HG02571 (cell line): ENCODE data around the gene RNF182.
"Not testable (repeated sequence)": the region's sequence is repeated elsewhere in the genome, so short reads cannot be mapped to it uniquely, and the experiment has no call there.

ENCODE experiments used
- ATAC-seq: cut with Tn5 transposase; IDR thresholded peaks from one replicate; pipeline ENCODE4 v1.9.1; 2021; ENCODE audit warnings: mild to moderate bottlenecking, moderate library complexity; ENCODE audit not compliant: unreplicated experiment

RNF182 gene

DNA sequence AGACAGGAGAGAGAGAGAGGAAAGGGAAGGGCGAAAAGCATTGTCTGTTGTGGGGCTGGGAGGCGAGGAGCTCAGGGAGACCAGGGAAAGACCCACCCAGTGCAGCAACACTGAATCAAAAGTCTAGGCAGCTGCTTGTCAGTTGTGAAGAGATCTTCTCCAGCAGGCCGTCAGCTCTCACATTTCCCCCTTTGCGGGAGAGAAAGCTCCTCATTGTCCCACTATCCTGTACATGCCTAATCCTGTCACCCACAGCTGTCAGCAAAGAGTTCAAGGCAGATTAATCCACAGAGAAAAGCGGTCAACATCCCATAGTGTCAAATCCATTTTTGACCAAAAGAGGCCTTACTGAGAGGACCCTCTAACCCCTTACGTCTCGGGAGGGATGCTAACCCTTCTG is 27.3 kb downstream of the RNF182 start:
- ATAC-seq = no peak

DNA sequence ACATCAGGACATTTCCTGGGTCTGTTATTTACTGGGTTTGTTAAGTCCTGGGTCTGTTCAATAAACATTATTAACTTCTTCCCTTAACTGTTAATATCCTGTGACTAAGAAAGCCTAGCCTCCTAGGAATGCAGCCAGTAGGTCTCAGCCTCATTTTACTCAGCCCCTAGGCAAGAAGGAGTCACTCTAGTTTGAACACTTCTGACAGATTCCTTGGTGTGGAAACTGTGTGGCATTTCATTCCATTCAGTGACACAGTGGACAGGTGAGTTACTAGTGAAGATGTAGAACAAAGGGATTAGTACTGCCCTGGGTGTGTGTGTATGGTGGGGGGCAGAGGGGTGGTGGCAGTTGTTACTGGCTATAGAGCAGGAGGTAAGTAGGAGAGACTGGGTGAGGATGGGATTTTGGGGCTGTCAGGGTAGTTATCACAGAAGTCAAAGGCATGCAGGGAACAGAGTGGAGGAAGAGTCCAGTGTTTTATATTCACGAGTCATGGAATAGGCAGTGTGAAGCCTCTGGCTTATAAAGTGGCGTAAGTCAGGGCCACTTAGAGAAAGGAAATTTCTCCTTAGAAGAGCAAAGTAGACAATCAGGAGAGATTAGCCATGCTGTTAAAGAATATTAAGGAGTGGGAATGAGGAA is 28.4 kb downstream of the RNF182 start:
- no peak for ATAC-seq

DNA sequence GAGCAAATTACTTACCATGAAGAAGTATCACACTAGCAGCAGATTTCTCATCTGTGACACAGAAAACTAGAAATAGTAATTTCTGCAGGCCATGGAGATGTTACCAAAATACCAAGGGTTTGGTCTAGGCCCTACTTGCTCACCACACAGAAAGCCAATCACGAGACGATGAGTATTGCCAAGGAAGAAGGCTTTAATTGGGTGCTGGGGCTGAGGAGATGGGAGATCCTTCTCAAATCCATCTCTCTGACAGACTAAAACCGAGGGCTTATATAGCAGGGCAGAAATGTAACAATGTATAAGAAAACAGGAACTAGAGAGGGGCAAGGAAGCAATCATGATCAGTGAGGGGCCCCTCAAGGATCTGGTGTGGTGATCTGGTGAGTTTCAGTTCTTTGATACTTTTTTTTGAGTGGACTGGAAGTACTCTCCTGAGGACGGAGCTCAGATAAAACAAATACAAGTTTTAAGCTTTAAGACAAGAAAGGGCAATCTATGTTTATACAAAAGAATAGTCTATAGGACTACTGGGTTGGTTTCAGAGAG is 40.9 kb downstream of the RNF182 start:
- ATAC-seq = no peak

DNA sequence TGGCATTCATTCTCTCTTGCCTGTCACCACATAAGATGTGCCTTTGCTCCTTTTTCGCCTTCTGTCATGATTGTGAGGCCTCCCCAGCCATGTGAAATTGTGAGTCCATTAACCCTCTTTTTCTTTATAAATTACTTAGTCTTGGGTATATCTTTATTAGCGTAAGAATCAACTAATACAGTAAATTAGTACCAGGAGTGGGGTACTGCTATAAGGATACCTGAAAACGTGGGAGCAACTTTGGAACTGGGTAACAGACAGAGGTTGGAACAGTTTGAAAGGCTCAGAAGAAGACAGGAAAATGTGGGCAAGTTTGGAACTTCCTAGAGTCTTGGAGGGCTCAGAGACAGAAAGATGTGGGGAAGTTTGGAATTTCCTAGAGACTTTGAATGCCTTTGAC is 46.6 kb downstream of the RNF182 start:
- no peak for ATAC-seq

DNA sequence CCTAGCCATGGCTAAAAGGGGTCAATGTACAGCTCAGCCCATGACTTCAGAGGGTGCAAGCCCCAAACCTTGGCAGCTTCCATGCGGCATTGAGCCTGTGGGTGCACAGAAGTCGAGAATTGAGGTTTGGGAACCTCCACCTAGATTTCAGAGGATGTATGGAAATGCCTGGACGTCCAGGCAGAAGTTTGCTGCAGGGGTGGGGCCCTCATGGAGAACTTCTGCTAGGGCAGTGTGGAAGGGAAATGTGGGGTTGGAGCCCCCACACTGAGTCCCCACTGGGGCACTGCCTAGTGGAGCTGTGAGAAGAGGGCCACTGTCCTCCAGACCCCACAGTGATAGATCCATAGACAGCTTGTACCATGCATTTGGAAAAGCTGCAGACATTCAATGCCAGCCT is 47.9 kb downstream of the RNF182 start:
- not testable (repeated sequence) for ATAC-seq

DNA sequence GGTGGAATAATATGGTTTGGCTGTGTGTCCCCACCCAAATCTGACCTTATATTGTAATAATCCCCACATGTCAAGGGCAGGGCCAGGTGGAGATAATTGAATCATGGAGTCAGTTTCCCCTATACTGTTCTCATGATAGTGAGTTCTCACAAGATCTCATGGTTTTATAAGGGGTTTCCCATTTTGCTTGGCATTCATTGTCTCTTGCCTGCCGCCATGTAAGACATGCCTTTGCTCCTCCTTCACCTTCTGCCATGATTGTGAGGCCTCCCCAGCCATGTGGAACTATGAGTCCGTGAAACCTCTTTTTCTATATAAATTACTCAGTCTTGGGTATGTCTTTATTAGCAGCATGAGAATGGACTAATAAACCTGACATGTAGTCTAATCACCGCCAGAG is 48.7 kb downstream of the RNF182 start:
- ATAC-seq = not testable (repeated sequence)

DNA sequence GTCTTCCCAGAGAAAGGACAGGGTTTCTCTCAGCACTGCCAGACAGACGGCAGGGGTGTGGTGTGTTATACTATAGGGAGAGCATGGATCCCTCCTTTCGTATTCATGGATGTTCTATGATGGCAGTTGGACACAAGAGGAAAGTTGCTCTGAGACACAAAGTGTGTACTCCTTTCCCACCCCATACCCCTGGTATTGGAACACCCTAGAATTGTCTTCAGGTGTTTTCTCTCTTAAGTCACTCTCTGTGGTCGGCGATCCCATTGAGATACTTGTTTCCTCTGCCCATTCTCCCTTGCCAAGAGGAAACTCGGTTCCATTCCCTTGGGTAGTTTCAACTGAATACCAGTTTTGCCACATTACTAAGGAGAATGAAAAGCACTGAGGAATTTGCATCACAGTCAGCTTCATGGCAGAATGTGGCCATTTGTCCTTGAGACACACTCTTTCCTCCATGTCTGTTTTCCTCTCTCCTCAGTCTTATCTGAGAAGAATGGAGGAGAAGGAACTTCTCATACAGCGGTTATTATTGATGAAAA is 53.4 kb downstream of the RNF182 start:
- no peak for ATAC-seq

DNA sequence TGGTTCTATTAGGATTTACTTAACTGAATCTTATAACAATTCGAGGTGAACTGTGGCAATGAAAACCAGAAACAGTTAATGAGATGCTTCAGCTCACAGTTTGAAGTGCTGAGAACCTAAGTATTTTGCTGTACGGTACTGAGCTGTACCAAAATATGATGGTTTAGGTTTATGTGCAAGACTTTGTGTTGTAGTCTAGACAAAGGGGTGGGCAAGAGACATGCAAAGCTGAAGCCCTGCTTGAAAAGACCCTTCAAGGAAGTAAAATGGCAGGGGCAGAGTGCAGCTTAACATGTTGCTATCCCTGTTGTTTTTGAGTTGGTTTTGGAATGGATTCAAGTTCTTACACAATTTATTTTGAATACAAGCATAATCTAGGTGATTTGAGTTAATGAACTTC is 54.0 kb downstream of the RNF182 start:
- no peak for ATAC-seq

DNA sequence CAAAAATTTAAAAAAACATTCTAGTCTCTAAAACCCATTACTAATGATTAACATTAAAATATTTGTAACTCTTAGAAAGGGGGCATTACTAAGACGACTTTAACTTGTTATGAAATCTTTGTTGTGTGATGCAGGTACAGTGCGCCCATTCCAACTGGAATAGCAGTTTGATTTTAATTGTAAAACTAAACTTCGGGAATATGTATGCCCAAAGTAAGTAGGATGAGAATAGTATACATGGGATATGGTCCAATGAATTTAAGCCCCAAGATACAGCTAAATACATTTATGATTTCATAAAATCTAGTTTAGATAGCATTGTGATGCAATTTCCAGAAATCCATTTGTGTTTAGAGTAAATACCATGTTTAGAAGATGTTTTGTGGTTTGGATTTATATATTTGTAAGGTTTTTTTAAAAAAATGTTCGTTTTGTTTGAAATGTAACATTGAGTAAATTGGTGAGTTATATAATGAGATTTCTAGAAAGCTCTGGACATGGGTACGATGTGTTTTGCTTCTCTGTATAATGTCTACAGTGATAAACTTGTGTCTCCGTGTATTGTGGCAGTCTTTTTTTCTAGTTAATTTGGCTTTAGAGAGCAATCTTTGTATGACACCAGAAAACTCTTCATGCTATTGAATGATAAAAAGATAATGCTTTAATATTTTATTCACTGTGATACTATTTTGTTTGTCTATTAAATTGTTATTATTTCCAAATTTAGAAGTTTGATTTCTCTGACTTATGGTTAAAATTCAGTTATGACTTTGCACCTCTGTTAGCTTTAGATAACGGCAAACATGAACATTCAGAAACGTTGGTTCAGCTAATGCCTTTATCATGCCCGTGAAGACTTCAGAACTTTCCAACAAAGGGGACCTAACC is 54.8 kb downstream of the RNF182 start:
- ATAC-seq = no peak

DNA sequence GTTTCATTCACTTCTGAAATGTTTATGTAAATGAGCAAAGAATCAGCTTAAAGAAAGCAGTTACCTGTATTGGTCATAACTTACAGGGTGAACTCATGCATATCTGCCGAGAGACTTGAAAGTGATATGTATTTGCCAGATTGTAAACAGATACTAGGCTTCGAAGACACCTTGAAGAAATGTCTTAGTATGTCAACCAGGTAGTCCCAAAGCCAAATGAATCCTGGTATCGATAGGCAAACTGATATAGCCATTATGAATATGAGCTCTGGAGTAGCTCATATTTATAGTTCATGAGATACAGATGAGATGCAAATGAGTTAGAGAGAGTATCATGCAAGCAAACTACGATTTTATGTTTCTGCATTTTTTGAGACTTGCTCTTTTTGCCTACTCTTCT is 55.8 kb downstream of the RNF182 start:
- ATAC-seq = no peak

DNA sequence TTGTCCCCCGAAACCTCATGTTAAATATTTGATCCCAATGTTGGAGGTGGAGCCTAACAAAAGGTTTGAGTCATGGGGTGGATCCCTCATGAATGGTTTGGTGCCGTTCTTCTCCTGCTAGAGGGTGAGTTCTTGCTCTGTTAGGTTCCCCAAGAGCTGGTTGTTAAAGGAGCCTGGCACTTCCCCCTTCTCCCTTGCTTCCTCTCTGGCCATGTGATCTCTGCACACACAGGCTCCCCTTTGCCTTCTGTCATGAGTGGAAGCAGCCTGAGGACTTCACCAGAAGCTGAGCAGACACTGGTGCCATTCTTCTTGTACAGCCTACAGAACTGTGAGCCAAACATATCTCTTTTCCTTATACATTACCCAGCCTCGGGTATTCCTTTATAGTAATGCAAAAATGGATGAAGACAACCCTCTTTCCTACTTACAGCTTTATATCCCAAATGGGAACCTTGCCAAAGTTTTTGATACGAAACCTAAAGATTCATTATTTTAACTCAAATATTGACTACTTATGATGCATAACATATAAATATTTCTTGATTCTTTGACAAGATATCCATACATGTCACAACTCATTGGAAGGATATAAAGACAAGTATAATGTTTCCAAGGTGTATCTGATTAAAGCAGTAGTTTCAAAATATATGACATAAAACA is 61.0 kb downstream of the RNF182 start:
- no peak for ATAC-seq

DNA sequence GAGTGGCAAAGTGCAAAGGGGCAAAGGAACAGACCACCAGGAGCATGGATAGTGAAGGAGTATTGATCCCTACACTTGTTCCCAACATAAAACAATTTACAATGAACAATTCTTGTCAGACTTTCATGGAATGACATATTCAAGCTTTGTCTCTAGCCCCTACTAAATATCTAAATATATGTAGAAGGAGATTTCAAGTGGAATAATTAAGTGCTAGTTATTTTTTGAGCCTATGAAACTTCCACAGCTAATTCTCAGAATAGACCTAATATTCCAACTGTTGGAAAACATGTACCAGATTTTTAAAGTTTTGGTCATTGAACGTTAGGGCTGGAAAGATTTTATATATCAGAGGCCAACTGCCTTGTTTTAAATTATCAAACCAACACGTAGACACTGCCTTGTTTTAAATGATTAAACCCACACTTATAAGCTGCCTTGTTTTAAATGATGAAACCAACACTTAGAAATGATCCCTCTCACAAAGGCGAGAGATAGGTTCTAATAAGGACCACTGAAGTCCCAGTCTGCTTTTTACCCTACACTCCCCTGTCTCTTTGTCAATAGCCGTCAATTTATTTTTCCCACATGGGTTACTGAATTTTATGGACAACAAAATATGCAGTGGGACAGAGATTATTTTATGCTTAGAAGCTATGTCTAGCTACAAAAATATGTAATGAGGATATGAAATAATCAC is 62.1 kb downstream of the RNF182 start:
- no peak for ATAC-seq

DNA sequence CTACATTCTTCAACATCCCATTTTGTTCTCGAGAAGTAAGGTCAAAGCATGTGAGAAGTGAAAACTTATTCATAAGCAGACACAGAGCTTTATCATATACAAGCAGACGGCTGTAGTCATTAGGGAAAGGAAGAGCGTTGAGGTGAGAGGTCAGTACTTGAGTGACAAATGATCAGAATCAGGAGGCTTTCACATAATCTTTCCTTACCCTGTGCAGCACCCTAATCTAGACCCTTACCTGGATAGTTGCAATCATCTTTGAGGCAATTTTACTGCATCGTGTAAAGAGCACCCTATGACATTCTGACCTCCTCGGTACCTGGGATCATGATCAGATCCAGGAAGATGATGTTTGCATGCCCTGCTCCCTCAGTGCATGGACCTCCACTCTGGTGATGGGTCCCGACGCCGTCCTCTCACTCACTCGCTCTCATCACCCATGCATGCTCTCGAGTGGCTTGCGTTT is 62.7 kb downstream of the RNF182 start:
- no peak for ATAC-seq

DNA sequence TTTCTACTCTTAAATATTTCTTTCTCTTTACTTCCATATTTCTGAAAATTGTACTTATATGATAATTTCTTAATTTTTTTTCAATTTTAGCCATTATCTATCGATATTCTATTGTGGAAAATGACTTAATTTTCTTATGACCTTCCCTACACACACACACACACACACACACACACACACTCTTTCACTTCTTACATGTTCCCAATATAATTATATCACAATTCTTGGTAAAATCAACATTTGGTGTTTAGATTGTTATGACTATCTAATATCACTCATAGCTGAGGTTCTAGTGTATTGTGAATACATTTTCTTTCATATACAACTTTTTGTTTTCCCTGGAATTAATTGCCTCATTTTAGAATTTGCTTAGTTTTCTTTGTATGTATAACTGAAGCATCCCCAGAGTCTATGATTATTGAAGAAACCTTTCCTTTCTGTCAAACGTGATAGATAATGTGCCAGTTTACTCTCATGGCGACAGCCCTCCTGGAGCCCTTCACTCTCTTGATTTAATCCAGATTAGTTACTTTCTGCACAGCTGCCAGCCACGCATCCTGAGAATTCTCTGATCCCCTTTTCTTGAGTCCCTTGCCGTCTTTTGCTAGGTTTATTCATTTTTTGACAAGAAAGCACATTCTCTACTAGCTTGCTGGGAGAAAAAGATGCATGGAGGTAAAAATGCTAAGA is 63.4 kb downstream of the RNF182 start:
- ATAC-seq = no peak

DNA sequence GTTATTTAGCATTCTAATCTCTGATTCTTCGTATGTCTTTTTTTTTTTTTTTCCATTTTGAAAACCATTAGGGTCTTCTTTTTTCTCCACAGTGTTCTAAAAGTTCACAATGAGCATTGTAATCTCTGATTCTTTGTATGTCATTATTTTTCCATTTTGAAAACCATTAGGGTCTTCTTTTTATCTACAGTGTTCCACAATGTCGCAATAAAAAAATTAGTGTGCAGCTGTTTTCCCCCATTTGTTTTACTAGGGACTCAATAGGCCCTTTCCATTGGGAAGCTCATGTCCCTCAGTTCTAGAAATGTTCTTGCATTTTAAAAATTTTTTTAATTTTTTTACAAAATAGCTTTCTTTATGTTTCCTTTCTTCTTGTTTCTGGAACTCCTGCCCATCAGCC is 64.2 kb downstream of the RNF182 start:
- no peak for ATAC-seq

DNA sequence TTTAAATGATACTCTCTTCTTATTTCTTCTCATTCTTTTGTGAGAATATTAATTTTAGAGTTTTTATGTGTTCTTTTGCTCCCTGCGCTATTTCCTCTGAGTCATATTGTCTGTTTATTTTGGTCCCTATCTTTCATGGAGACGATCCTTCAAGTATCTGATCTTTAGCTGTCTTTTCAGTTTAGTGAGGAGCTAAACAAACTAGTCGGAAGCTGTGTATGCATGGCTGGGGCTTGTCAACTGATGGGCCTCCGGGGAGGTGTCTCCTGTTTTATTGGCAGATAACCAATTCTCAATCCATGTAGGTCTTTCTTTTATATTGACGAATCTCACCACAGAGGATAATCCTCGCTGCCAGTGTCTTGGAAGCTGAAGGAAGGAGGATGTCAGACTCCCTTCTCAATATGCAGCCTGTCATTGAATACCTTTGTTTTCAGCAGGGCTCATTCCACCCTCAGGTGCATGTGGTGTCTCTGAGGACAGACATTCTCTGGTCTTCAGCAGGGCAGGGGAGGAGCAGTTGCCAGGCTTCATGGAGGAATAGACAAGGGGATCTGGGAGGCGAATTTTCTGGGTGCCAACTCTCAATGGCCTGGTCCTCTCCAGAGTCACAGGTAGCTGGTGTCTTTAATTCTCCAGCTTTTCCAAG is 64.9 kb downstream of the RNF182 start:
- ATAC-seq = no peak

DNA sequence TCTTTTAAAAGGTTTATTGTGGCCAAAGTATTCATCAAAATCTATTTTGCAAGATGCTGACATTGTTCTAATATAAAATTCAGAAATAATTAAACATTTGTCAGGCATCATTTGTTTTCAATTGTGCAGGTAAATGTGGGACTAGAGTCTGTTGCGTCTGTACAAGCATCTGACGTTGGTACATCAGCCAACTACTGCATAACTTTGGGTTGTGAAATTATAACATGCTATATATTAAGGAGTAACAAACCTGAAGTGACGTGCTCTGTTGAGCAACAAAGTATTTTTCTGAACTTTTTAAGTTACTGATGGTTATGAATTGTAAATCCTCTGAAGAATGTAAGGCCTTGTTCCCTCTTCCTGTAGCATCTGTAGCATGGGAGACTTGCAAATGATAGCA is 66.0 kb downstream of the RNF182 start:
- no peak for ATAC-seq

DNA sequence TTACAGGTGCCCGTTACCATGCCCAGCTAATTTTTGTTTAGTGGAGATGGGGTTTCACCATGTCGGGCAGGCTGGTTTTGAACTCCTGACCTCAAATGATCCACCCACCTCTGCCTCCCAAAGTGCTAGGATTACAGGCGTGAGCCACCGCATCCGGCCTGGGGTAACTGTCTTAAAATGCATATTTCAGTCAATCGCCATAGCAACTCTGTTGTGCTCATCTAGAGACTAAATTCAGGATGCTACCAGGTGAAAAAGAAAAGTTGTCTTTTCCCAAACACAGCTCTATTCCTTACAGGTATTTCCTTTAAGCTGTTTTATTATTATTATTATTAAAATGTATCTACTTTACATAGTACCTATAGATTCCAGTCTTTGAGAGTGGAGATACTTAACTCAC is 66.6 kb downstream of the RNF182 start:
- ATAC-seq = no peak

DNA sequence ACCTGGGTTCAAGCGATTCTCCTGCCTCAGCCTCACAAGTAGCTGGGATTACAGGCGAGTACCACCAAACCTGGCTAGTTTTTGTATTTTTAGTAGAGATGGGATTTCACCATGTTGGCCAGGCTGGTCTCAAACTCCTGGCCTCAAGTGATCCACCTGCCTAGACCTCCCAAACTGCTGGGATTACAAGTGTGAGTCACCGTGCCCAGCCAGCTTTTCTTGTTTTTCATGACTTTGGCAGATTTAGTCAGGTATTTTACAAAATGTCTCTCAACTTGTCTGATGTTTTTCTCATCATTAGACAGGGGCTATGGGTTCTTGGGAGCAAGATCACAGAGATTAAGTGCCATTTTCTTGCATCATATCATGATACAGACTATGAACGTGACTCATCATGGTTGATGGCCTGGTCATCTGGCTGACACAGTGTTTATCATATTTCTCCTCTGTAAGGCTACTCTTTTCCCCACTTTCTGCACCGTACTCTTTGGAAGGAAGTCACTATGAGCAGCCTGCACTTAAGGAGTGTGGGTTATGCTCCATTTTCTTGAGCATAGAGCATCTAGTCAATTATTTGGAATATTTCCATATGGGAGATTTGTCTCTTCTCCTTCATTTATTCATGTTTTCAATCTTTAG is 67.8 kb downstream of the RNF182 start:
- no peak for ATAC-seq
